GM20000 (cell line): ENCODE data around the gene SCAMP1.

Experiments
- DNase-seq: peaks from one replicate; pipeline ENCODE4 v3.0.0; 2012; ENCODE audit warnings: low spot score
- TF ChIP-seq, protein P1 (sequence below): IDR thresholded peaks from 2 replicates; pipeline ENCODE4 v1.5.1; 2012; ENCODE audit warnings: mild to moderate bottlenecking, control low read depth; ENCODE audit errors: extremely low read depth, missing control alignments

SCAMP1 gene

DNA sequence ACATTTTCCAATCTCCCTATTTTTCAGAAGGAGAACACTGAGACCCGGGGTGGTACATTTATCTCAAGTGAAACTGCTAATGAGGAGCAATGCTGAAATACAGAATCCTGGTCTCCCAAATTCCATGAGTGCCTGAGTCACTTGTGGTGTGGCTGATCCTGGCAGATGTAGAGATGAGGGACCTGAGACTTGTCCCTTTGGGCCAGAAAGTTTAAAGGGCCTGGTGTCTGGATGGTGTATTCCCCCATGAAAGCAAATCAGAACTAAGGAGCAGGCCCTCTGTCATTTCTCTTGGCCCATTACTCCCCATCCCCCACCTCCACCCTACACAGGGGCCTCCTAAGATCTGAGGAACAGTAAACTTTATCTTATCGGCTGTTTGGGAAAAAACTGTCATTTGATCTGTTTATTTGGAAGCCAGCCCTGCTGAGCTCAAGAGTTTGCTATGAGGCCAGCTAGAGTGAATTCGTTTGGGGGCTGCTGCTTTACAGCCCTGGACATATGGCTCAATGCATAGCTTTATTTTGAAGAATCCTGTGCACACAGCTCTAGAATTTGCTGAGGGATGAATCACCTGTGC lies 147.9 kb downstream of the SCAMP1 start:
- TF ChIP-seq, protein P1, sequence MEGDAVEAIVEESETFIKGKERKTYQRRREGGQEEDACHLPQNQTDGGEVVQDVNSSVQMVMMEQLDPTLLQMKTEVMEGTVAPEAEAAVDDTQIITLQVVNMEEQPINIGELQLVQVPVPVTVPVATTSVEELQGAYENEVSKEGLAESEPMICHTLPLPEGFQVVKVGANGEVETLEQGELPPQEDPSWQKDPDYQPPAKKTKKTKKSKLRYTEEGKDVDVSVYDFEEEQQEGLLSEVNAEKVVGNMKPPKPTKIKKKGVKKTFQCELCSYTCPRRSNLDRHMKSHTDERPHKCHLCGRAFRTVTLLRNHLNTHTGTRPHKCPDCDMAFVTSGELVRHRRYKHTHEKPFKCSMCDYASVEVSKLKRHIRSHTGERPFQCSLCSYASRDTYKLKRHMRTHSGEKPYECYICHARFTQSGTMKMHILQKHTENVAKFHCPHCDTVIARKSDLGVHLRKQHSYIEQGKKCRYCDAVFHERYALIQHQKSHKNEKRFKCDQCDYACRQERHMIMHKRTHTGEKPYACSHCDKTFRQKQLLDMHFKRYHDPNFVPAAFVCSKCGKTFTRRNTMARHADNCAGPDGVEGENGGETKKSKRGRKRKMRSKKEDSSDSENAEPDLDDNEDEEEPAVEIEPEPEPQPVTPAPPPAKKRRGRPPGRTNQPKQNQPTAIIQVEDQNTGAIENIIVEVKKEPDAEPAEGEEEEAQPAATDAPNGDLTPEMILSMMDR = no peak
- no peak for DNase-seq

DNA sequence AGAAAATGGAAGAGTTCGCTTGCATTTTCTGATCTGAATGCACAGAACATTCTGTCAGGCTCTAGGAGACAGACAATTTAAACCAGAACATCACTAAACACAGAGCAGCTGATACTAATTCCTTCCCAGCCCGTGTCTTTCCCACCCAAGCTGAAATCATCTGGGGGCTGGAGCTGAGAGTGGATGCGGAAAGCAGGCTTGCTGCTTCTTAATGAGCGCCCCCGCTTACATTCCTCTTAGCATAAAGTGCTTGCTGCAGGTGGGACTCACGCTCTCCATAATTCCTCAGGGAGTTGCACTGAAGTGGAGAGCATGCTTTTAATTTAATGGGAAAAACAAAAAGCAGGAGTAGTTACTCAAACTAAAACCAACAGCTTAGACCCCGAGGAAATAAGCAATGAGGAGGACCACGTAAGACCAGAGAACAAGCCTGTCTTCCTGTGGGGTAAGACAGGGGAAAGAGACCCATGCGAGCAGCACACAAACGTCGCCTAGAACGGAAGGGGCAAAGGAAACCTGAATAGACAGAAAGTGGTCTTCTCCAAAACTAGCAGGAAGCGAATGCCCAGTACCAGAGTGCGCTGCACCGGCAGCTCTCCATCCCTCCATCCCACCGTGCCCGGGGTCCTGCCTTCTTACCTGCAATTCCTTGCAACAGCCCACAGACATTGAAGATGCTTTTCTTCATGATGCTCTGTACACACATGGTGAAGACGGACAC lies 148.9 kb downstream of the SCAMP1 start:
- TF ChIP-seq, protein P1 = no peak
- DNase-seq = no peak

- TF ChIP-seq, protein P1 = no peak
- DNase-seq = peak; percentile 79
Measured at GRCh38 chr5:78509884-78510769, 149.7 kb downstream of the SCAMP1 start.

DNA sequence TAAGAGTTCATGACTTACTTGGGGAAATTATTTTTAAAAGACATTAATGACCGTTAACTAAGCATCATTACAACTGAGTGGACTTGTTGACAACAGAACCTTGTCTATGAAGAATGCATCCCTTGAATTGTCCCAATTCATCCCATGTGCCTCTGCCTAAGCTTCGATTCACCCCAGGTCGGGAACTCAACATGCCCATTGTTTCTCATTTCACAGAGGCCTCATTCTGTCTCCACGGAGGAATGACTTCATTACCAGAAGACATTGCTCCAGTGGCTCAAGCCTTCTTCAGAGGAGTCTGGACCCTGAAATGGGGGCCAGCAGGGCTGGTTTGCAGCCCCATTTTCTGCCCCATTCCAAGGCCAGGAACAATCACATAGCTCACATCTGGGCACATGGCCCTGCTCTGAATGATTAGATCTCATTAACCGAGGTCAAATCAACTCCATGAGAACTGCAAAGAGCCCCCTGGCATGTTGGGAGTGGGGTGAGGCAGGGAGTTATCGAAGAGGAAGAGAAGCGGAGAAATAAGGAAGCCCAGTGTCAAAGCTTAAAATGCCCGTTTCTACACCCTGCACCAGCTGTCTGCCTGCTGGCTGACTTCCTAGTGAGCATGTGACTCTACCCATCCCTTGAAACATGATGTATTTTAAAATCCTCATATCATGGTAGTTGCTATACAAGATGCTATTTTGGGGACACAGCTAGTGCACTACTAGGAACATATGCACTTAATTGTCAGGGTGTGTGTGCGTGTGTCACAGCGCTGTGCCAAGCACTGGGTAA lies 150.9 kb downstream of the SCAMP1 start:
- TF ChIP-seq, protein P1 = no peak
- no peak for DNase-seq

- TF ChIP-seq, protein P1 = no peak
- no peak for DNase-seq
Measured at GRCh38 chr5:78512435-78512834, 152.0 kb downstream of the SCAMP1 start.

GRCh38 chr5:78513441-78513840 lies 153.0 kb downstream of the SCAMP1 start:
- TF ChIP-seq, protein P1 = no peak
- DNase-seq = no peak
